ENCODE measurements around the gene RHOT1.

DNA sequence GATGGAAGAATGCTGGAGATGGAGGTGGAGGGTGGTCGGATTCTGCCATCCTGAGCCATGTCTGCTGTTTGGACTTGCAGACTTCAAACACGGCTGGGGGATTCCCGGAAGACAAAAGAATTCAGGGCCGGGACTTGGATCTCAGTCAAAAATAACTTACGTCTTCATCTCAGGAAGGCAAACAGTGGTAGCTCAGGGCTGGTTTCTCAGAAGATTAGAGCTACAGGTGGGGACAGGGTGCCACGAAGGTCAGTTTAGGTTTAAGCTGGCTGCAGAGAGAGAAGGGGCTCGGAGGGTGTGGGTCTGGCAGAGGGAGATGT is 119.1 kb downstream of the RHOT1 start:
- TF ChIP-seq, protein P1, sequence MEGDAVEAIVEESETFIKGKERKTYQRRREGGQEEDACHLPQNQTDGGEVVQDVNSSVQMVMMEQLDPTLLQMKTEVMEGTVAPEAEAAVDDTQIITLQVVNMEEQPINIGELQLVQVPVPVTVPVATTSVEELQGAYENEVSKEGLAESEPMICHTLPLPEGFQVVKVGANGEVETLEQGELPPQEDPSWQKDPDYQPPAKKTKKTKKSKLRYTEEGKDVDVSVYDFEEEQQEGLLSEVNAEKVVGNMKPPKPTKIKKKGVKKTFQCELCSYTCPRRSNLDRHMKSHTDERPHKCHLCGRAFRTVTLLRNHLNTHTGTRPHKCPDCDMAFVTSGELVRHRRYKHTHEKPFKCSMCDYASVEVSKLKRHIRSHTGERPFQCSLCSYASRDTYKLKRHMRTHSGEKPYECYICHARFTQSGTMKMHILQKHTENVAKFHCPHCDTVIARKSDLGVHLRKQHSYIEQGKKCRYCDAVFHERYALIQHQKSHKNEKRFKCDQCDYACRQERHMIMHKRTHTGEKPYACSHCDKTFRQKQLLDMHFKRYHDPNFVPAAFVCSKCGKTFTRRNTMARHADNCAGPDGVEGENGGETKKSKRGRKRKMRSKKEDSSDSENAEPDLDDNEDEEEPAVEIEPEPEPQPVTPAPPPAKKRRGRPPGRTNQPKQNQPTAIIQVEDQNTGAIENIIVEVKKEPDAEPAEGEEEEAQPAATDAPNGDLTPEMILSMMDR (IDR thresholded peaks at IDR 0.05): no peak
- no peak for TF ChIP-seq POLR2A (IDR thresholded peaks at IDR 0.05)

Data from ovary (tissue), 3 donors.